Stimulated activated CD4-positive, alpha-beta T cell treated with anti-CD3 and anti-CD28 coated beads, Interleukin-4, amount 100 ng/mL, for 4 hours (primary cell): ENCODE results near the gene ZBP1.

Source experiments
- DNase-seq, 2 experiments: peaks; one replicate each; pipeline ENCODE4 v3.0.0-alpha.2; 2020

ZBP1 gene

DNA sequence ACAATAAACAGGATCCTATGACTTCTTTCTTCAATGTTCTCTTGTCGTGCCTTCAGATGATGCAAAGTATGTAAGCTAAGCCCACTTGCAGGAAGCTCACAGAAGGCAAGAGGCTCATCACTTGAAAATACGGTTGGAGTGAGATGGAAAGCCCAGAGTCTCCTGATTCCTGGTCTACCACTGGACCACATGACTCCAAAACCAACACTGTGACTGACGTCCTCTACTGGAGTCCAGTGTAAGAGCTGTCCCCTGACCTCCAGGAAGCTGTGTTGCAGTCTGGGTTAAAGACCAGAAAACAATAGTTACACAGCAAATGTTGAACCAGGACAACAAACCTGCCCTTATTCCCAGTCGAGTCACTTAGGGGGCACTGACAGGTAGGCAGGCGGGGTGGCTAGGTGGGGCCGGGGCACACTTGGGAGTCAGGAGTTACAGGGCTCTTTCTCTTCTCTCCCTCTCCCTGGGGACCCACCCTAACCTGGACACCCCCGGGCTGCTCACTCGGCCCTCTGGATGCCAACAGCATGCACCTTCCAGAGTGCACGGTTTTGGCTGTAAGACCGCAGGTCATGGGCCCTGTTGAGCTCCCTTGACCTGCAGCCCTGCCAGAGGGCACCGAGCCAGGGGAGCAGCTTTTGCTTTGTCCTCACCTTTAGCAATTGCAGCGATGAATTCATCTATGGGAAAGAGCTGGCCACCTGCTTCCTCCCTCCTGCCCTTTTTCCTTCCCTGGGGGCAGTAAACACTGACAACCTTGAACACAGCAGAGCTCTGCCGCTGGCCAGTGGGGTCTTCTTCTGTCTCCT lies 51.9 kb downstream of the ZBP1 start:
- DNase-seq: no peak

DNA sequence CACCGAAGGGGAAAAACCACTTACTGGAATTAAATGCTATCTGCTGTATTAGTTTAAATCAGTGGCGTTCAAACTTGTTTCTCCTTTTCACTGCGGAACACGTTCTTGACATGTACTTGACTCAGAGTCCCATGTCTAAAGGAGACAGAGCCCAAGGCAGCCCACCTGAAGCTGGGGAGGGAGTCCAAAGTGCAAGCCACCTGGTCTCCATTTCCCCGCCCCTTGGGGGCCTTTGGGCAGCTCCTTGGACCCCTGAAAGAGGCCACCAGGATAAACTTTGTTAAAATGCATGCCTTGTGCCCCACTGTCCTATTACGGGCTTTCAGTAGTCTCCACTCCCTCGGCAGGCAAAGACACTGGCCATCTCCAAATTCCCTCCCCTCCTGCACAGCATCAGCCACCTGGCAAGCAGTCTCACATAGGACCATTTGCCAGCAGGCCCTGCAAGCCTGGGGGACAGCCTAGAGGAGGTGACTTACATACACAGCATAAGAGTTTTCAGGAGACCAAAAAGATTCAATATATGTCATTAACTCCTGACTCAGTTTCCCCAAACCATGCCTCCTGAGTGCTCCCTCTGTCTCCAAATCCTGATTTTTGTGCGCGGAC lies 52.7 kb downstream of the ZBP1 start:
- DNase-seq: no peak

DNA sequence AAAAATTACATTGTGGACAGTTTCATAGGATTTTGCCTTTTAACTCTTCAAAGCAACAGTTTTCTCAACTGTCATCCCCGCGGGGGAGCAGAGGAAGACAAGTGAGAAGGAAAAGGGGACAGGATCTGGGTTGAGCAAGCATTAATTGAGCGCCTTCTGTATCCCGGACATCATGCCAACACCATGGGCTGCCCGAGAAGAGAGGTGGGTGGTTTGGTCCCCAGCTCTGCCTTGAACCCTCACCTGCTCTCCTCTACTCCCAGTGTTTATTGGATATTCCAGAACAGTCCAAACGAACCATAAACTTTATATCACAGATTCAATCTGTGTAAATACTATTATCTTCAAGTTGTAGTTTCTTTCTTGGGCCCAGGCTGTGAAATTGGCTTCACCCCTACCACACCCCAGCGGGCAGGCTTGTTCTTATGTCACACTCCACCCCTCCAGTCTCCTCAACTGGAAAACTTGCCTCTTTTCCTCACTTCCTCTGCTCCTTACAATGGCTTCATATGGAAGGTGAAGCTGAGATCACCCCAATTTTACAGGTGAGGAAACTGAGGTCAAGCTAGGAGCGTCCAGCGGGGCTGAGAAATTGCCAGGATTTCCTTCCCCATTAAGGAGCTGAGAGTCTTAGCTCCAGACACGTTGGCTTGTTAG lies 53.3 kb downstream of the ZBP1 start:
- DNase-seq: no peak

DNA sequence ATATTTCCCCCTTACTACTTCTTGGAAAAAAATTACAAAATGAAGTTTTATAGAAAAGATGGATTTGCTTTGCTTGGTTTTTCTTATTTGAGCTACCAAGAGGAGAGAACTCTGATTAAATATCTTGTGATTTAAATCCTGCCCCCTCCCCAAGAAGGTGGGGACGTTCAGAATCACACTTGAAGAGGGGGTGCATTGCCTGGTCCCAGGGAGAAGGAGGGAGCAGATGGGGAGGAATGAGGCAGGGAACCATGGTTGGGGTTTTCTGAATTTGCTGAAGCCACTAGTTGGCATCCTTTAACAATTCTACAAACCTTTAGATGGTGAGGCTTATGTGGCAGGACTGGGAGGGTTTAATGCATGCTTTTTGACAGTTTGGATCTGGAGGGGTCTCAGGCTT lies 53.8 kb downstream of the ZBP1 start:
- DNase-seq: no peak

DNA sequence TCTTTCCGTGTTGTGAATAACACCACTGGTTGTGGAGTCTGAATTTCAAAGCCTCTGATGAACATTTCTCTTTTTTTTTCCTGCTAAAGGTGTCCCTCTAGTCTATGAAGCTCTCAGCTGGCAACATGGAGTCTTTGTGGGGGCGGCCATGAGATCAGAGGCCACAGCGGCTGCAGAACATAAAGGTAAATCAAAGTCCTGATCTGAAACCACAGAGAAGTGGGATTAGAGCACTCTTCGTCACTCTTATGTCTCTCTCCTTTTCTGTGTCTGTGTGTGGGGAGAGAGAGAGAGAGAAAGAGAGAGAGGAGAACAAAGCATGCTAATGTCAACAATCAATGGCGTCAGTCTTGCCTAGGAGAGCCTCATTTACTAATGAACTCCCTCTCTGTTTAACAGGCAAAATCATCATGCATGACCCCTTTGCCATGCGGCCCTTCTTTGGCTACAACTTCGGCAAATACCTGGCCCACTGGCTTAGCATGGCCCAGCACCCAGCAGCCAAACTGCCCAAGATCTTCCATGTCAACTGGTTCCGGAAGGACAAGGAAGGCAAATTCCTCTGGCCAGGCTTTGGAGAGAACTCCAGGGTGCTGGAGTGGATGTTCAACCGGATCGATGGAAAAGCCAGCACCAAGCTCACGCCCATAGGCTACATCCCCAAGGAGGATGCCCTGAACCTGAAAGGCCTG lies 55.1 kb downstream of the ZBP1 start:
- no peak for DNase-seq

DNA sequence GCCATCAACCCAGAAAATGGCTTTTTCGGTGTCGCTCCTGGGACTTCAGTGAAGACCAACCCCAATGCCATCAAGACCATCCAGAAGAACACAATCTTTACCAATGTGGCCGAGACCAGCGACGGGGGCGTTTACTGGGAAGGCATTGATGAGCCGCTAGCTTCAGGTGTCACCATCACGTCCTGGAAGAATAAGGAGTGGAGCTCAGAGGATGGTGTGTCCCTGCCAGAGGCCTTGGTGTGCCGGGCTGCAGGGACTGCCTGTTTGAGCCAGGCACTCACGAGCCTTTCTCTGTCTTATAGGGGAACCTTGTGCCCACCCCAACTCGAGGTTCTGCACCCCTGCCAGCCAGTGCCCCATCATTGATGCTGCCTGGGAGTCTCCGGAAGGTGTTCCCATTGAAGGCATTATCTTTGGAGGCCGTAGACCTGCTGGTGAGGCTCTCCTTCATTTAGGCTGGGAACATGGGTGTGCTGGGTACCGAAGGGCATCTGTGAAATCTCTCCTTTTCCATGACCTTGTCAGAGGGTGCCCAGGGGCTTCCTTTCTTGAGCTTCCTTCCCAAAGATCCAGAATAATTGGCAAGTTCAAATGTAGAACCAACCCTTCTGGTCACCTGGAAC lies 55.9 kb downstream of the ZBP1 start:
- no peak for DNase-seq

DNA sequence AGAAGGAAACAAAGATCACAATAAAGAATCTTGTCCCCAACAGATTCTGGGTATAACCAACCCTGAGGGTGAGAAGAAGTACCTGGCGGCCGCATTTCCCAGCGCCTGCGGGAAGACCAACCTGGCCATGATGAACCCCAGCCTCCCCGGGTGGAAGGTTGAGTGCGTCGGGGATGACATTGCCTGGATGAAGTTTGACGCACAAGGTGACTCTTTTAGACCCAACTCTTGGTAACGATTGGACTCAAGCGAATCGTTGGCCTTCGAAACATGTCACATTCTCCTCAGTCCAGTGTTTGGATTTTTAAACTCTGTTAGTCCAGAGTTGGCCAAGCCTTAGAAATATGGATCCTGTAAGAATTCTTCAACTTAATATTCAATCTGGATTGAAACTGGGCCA lies 56.7 kb downstream of the ZBP1 start:
- DNase-seq: no peak

DNA sequence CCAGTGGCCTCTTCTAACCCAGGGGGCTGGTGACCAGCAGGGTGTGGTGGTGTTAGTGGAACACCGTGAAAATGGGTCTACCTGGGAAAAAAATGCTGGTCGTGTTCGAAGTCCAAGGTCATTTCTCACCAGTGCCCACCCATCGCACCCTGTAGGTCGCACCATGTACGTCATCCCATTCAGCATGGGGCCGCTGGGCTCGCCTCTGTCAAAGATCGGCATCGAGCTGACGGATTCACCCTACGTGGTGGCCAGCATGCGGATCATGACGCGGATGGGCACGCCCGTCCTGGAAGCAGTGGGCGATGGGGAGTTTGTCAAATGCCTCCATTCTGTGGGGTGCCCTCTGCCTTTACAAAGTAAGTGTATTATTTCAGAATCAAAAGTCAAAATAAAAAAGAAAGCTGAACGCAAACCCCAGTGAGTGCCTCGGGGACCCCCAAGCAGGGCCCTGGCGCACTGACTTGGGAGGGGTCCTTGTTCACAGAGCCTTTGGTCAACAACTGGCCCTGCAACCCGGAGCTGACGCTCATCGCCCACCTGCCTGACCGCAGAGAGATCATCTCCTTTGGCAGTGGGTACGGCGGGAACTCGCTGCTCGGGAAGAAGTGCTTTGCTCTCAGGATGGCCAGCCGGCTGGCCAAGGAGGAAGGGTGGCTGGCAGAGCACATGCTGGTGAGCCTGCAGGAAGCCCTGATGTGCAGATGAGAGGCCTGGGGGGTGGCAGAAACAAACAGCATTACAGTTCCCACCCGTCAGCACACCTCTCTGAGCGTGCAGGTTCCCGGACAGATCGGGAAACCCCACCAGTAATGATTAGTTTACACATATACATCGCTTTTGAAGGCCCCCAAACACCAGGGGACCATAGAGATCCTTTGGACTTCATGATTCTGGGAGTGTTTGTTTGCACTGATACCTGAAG lies 57.4 kb downstream of the ZBP1 start:
- no peak for DNase-seq

DNA sequence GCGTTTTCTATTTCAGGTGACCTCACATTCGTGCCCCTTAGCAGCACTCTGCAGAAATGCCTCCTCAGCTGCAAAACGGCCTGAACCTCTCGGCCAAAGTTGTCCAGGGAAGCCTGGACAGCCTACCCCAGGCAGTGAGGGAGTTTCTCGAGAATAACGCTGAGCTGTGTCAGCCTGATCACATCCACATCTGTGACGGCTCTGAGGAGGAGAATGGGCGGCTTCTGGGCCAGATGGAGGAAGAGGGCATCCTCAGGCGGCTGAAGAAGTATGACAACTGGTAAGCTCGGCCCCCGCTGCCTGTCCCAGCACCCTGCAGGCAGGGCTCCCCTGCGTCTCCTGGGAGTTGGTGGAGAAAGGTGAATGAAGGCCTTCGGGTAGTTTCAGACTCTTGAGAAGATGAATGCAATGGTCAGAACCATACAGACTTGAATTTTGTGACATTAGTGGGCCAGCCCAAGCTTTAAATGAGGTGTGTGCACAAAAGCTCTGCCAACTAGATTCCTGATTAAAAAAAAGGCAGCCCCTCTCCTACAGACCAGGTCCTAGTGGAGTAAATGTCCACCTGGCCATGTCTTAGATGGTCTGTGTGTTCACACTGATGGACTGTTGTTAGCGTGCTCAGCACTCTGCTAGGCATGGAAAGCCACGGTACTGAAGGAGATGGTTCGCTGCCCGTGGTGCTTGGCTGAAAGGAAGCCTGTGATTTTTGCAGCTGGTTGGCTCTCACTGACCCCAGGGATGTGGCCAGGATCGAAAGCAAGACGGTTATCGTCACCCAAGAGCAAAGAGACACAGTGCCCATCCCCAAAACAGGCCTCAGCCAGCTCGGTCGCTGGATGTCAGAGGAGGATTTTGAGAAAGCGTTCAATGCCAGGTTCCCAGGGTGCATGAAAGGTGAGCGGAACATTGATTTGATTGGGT lies 58.6 kb downstream of the ZBP1 start:
- no peak for DNase-seq

DNA sequence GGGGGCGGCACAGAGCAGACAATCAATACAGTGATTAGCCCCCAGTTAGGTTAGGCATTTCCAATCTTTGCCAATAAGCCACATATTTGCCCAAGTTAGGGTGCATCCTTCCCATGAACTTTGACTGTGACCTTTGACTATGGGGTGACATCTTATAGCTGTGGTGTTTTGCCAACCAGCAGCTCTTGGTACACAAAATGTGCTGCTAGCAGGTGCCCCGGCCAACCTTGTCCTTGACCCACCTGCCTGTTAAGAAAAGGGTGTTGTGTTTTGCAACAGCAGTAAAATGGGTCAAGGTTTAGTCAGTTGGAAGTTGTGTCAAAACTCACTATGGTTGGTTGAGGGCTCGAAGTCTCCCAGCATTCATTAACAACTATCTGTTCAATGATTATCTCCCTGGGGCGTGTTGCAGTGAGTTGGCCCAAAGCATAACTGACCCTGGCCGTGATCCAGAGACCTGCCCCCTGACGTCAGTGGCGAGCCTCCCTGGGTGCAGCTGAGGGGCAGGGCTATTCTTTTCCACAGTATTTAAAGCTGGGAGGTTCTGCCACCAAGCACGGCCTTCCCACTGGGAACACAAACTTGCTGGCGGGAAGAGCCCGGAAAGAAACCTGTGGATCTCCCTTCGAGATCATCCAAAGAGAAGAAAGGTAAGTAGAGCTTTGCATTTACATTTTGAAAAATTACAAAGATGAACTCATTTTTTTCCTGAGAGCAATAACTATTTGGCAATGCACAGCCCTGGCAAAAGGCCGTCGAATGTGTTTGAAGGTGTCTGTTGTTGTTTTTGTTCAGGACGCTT lies 59.5 kb downstream of the ZBP1 start, which contains the start of gene PCK1:
Gene PCK1, plus strand, starts transcription at position 557 of the 802 bp plus-strand sequence. CDS start 302 bp downstream, outside the sequence.
- no peak for DNase-seq

DNA sequence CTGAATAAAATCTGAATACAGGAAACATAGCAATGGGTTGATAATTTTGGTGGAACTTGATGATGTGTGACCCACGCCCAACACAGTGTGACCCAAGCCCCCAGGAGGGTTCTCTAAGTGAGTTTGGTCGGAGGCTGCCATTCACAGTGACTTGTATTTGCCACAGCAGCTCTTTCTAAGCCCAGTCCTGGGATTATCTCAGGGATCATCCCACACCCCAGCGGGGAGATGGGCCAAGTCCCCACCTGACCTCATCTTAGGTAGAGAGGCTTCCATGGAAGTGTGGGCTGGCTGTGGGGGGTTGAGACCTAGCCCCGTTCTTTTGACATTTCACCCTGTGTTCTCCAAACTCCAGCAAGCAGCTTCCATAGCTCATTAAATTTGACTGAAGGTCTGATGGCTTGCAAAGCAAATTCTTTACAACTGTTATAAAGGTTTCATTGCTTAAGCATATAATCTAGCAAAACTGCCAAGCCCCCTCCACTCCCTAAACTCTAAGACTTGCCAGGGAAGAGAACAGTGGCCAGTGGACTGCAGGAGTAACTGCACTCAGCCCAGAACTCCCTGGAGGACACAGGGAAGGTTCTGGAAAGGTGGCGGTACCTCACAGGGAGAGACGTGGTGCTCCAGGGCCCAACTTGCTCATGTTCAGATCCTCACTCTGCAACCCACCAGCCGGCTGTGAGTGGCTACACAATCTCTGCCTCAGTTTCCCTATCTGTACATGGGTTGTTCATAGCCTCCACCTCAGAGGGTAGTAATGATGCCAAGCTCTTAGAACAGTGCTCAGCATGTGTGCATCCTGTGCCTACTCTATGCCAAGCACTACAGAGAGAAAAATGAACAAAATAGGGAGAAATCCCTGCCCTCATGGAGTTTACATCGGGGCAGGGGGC lies 60.3 kb downstream of the ZBP1 start:
- DNase-seq: no peak

DNA sequence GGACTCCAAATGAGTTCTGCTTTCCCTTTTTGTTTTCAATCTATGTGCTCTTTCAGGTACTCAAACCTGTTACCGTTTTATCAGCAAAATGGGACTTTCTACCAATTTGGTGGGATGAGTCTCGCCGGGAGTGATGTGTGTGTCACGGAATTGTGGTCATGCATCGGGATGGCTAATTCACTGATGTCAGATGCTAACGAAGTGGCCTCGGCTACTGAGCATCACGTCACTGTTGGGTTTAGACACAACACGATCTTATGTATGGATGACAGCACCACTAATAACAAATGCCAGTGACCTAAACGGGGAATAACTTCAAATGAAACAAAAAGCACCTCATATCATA lies 61.0 kb downstream of the ZBP1 start:
- DNase-seq: no peak

DNA sequence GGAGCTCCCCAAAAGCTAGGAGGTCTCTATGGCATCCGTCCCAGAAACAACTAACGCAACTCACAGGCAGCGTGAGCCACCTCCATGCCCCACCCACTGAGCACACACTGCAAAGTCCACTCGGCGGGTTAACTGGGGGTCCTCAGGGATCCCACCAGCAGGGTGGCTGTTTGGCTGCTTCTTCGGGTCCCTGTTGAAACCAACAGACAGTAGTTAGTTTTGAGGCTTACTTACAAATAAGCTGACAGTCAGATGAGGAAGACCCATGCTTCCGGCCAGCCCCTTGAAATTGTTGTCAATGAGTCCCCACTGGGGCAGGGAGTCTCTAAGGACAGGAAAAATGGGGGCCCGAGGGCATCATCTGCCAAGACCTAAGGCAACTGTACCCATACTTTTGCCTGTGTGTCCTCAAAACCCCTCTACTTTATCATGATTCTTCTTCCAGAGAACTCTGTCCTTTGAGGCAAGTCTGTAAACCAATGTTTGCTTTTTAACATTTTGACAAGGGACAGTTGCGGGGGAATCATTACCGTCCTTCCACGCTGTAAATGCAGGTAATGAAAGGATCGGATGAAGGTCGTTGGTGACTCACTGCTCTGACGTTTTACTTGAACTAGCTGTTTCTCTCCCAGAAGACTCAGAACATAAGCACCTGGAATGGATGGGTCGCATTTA lies 61.5 kb downstream of the ZBP1 start:
- no peak for DNase-seq

DNA sequence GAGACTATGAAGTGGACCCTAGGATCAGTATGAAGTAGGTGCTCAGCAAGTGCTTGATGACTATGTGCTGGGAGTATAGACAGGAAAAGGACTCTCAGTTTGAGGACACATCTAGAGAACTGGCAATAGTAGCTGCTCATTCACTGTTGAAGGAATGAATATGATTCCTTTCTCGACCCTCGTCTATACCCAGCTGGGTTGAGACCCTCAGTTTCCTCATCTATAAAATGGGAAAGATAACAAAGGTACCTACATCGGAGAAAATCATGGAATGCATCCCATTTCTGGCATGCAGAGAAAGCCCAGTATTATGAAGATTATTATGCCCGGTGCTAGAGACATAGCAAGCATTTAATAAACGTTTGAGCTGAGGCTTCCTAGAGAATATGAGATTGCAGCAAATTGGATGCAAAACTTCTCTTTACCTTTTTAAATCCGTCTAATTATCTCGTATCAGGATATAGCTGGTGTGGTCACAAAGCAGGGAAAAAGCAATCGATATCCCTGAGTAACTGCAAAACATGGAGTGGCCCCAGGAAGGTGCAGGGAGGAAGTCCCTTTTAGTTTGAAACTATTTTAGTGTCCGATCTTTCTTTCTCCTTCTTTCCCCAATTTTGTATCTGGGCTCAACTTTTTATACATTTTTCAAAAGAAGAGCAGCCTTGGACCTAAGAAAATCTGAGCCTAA lies 62.2 kb downstream of the ZBP1 start:
- DNase-seq: no peak

DNA sequence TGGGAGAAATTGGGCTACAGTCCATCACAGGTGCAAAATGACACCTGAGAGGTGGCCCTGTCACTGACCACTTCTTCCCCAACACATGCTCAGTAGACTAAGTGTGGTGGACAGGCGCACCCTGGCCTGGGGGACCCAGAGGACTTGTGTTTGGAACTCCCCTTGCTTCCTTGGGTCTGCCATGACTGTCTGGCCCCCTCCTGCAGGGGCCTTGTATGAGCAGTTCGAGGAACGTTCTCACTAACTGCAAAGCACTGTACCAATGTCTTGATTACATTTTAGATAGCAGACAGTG lies 63.3 kb downstream of the ZBP1 start:
- DNase-seq: no peak

DNA sequence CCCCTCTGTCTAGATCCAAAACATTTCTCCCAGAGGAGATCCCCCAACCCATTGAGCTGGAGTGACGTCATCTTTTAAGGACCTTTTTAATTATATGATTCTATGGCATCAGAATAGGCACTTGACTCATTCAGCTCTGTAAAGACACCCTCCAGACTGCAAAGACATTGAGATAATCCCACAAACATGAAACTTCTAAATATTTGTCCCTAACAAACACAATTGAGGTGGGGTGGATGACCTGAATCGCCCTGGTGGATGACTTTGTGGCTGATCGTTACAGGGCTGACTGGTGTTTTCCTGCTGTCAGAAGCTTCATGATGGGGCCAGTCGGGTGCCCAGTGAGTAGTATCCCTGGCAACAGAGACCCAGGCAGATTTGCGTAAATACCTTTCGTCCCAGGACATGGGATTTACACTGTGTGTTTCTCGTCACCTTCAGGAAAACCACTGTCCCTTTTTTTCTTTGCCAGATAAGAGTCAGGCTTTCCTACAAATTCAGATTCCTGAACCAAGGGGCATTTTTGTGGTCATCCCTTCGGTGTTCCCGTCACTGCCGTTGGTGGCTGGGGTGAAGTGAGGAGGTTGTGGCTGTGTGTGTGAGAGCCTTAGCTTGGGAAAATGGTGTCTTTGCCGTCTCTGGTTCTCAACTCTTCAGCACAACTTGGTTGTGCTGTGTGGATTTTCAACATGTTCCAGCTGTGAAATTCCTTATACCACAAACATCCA lies 64.6 kb downstream of the ZBP1 start:
- DNase-seq: no peak
